HG03139 (cell line): Measurements from ENCODE around the gene ZCCHC17.

Source experiments
- ATAC-seq: cut with Tn5 transposase; IDR thresholded peaks from one replicate; pipeline ENCODE4 v1.9.1; 2021; ENCODE audit not compliant: unreplicated experiment

The ZCCHC17 gene

GRCh38 chr1:31302709-31303441, 6.0 kb downstream of the ZCCHC17 start:
- no peak for ATAC-seq

GRCh38 chr1:31306278-31306677, 9.4 kb downstream of the ZCCHC17 start:
- ATAC-seq, result no peak

- no peak for ATAC-seq
These were observed 11.2 kb downstream of the ZCCHC17 start for GRCh38 chr1:31308036-31308435.

GRCh38 chr1:31310198-31310597, 13.4 kb downstream of the ZCCHC17 start:
- ATAC-seq, result no peak

GRCh38 chr1:31315902-31316301, 19.1 kb downstream of the ZCCHC17 start:
- no peak for ATAC-seq

GRCh38 chr1:31318146-31318545, 21.3 kb downstream of the ZCCHC17 start:
- ATAC-seq, result no peak

- no peak for ATAC-seq
These were observed 27.3 kb downstream of the ZCCHC17 start for GRCh38 chr1:31324093-31324492.

- ATAC-seq, result no peak
These were observed 28.2 kb downstream of the ZCCHC17 start for GRCh38 chr1:31324992-31325391.

GRCh38 chr1:31326461-31326860, 29.6 kb downstream of the ZCCHC17 start:
- no peak for ATAC-seq

GRCh38 chr1:31327381-31327780, 30.5 kb downstream of the ZCCHC17 start:
- ATAC-seq, result no peak

- ATAC-seq, result no peak
These were observed 38.2 kb downstream of the ZCCHC17 start for GRCh38 chr1:31335007-31335406.

GRCh38 chr1:31336687-31337467, 40.0 kb downstream of the ZCCHC17 start:
- ATAC-seq, result no peak

- ATAC-seq, result no peak
These were observed 47.7 kb downstream of the ZCCHC17 start for GRCh38 chr1:31344503-31344902.

GRCh38 chr1:31345635-31346034, 48.8 kb downstream of the ZCCHC17 start:
- no peak for ATAC-seq

- no peak for ATAC-seq
These were observed 50.0 kb downstream of the ZCCHC17 start for GRCh38 chr1:31346785-31347184.

- no peak for ATAC-seq
These were observed 51.6 kb downstream of the ZCCHC17 start for GRCh38 chr1:31348449-31348848.

- ATAC-seq, result no peak
These were observed 57.5 kb downstream of the ZCCHC17 start for GRCh38 chr1:31354283-31354682.

GRCh38 chr1:31356427-31356826, 59.6 kb downstream of the ZCCHC17 start:
- no peak for ATAC-seq

GRCh38 chr1:31361607-31362006, 64.8 kb downstream of the ZCCHC17 start:
- ATAC-seq, result no peak

- ATAC-seq, result no peak
These were observed 65.2 kb downstream of the ZCCHC17 start for GRCh38 chr1:31362032-31362431.

- ATAC-seq, result no peak
These were observed 67.9 kb downstream of the ZCCHC17 start for GRCh38 chr1:31364561-31365250.

- no peak for ATAC-seq
These were observed 70.0 kb downstream of the ZCCHC17 start for GRCh38 chr1:31366796-31367195.
